Colonic mucosa (tissue), 4 donors: ENCODE measurements around the gene DLGAP4. TPM values are rescaled to one million over a fixed set of nuclear protein-coding genes. Genes with fewer than 3 reads are reported as not detected.

ENCODE experiments used
- DNase-seq: peaks from one replicate; pipeline ENCODE4 v3.0.0-alpha.2; 2020
- H3K27ac ChIP-seq: fragments of 200-600 bp; one replicate; pipeline ENCODE4 v1.8.0; 2021
- H3K27me3 ChIP-seq: fragments of 200-600 bp; one replicate; pipeline ENCODE4 v1.8.0; 2021
- H3K36me3 ChIP-seq: fragments of 200-600 bp; one replicate; pipeline ENCODE4 v1.8.0; 2021
- H3K4me1 ChIP-seq: fragments of 200-600 bp; one replicate; pipeline ENCODE4 v1.8.0; 2021; ENCODE audit warnings: mild to moderate bottlenecking
- H3K4me3 ChIP-seq: fragments of 200-600 bp; one replicate; pipeline ENCODE4 v1.8.0; 2021
- H3K9ac ChIP-seq, 2 donors: one replicate each; pipeline ENCODE4 v1.7.0; 2013; ENCODE audit warnings: control low read depth in 2 of 2, low read depth in 2 of 2, low read length in 2 of 2
- H3K9me3 ChIP-seq: fragments of 200-600 bp; one replicate; pipeline ENCODE4 v1.8.0; 2021
- intact Hi-C: fragments of 100-400 bp; cut with DNase I; formaldehyde crosslinking; loops from one replicate; pipeline ENCODE4 v1.14.1; 2022
- total RNA-seq, 2 donors: library from RNA; stranded (reverse); fragmentation: NEBNext Ultra II Directional in 1 of 2; extraction: Animal tissue kit (Norgen Biotek cat#: 25700) in 1 of 2; gene quantifications; one replicate each; pipeline ENCODE4 v1.2.1, GENCODE V29; 2021
- TF ChIP-seq, protein P1 (sequence below): fragments of 200-600 bp; IDR thresholded peaks from one replicate; pipeline ENCODE4 v1.8.0; 2022; ENCODE audit warnings: antibody characterized with exemption, mild to moderate bottlenecking
- donor health status: healthy.
- donor health status: DM: no; HTN: no; CAD: no.
- donor health status: DM: no; HTN: no; CAD: no.

The DLGAP4 gene
- total RNA-seq, 2 donors from 2014 or later, result 43.1 to 48.6 TPM

DNA sequence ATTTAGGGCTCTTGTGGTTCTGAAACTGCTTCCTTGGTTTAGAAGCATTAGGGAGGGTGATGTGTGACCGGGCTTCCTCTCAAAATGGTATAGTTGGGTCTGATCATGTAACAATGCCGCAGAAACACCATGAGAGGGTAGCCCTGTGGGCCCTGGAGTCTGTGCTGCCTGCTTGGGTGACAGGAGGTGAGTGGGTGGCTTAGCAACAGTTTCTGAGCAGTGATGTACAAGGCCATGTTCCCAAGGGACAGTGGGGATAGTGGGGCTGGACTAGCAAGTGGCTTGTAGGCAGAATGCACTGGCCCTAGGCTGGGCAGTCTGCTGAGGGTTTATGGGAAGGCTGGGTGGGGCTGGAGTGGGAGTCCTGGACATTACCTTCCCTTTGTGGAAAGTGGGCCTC, 128.2 kb downstream of the DLGAP4 start:
- intact Hi-C loops, result no loop called here
- TF ChIP-seq, protein P1, sequence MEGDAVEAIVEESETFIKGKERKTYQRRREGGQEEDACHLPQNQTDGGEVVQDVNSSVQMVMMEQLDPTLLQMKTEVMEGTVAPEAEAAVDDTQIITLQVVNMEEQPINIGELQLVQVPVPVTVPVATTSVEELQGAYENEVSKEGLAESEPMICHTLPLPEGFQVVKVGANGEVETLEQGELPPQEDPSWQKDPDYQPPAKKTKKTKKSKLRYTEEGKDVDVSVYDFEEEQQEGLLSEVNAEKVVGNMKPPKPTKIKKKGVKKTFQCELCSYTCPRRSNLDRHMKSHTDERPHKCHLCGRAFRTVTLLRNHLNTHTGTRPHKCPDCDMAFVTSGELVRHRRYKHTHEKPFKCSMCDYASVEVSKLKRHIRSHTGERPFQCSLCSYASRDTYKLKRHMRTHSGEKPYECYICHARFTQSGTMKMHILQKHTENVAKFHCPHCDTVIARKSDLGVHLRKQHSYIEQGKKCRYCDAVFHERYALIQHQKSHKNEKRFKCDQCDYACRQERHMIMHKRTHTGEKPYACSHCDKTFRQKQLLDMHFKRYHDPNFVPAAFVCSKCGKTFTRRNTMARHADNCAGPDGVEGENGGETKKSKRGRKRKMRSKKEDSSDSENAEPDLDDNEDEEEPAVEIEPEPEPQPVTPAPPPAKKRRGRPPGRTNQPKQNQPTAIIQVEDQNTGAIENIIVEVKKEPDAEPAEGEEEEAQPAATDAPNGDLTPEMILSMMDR, result no peak
- Histone ChIP-seq H3K4me3 (no peak overlapping the region), H3K27ac (no peak overlapping the region), H3K9ac (no peak overlapping the region), H3K4me1 (no peaks in the 10 kb centered on the region), H3K36me3 (no peaks in the 10 kb centered on the region), H3K27me3 (no peaks in the 10 kb centered on the region), H3K9me3 (no peaks in the 10 kb centered on the region)
- DNase-seq, result no peak

DNA sequence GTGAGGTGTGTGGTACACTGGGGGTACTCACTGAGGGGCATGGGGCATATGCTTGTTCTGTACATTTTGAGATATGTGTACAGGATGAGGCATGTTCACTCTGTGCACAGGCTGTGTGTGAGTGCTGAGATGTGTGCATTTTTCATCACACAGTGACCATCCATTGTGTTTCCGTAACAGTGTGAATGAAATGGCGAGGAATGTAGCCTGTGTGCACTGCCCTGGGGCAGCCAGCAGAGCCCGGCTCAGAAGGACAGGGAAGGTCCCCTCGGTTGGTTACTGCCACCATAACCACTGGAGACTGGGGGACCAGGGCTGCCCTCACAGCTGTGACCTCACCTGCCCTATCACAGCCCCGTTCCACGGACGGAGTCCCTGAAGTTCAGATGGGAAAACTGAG, 129.0 kb downstream of the DLGAP4 start:
- Histone ChIP-seq H3K9me3 (no peaks in the 10 kb centered on the region), H3K36me3 (no peaks in the 10 kb centered on the region), H3K4me1 (no peaks in the 10 kb centered on the region), H3K27ac (no peak overlapping the region), H3K27me3 (no peaks in the 10 kb centered on the region), H3K4me3 (no peak overlapping the region), H3K9ac (no peak overlapping the region)
- DNase-seq, result no peak
- intact Hi-C loops, result loop anchor here (5.0 kb wide), 1 partner anchor 233 kb away; no protein-coding TSS in a partner anchor
- TF ChIP-seq, protein P1, result no peak

DNA sequence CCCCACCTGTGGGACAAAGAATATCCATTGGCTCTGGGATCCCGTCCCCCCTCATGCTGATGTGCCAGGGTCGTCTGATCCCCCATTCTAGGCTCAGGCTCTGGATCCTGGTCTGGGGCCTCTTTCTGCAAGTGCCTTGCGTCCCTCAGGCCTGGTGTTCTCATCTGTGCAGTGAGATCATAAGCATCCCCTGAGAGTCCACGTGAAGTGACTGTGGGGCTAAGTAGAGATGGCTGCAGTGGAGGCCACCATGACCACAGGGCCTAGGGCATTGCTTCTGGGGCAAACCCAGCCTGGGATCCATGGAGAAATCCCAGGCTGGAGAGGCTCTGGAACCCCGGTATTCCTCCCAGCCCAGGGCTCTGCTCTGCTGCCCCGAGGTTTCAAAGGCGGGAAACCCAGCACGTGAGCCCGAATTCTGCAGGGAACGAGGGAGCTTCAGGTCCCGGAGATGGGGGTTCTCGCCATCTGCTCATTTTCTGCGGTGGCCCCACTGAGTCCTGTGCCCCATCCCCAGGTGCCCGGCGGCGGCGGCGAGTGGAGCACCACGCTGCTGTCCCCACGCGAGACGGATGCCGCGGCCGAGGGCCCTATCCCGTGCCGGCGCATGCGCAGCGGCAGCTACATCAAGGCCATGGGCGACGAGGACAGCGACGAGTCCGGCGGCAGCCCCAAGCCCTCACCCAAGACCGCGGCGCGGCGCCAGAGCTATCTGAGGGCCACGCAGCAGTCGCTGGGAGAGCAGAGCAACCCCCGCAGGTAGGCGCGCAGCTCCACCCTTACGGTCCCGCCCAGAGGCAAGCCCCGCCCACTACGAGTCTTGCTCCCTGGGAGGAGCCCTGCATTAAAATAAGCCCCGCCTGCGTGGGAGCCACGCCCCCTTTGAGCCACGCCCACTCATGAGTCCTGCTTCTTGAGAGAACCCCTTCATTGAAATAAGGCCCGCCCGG, 129.7 kb downstream of the DLGAP4 start:
- H3K27ac ChIP-seq, result no peak overlapping the region
- no peaks in the 10 kb centered on the region for H3K36me3 ChIP-seq
- intact Hi-C loops, result loop anchor here (5.0 kb wide), 1 partner anchor 234 kb away; no protein-coding TSS in a partner anchor
- H3K9ac ChIP-seq, result no peak overlapping the region
- no peaks in the 10 kb centered on the region for H3K4me1 ChIP-seq
- no peaks in the 10 kb centered on the region for H3K9me3 ChIP-seq
- peak; percentile 92 for DNase-seq
- TF ChIP-seq, protein P1, result no peak
- peak overlapping the region; percentile 35 for H3K4me3 ChIP-seq
- no peaks in the 10 kb centered on the region for H3K27me3 ChIP-seq

DNA sequence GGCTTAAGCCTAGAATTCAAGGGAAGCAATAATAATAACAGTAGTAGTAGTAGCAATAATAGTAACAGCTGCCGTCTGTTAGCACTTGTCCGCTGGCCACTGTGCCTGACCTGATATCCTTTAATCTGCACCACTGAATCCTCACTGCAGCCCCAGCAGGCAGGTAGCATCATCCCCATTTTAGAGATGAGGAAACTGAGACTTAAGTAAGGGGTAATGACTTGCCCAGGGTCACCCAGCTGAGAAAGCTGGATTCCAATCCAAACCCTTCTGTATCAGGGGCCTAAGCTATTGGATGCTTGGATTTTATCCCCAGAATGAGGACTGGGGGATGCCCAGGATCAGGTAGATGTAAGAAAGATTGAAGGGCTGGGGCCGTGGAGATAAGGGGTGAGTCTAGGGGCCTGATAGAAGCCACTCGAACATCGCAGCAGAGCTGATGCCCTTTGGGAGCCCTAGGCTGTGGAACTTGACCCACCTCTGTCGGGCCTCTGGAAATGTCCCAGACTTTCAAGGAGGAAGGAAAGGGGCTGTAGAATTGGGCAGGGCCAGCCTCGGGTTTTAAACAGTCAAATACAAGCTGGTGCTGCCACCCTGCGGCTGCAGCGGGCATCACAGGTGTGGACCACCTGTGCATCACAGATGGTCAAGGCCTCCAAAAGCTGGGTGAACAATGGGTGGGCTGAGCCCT, 133.0 kb downstream of the DLGAP4 start:
- intact Hi-C loops, result loop anchor here (5.0 kb wide), 1 partner anchor 237 kb away; no protein-coding TSS in a partner anchor
- H3K9ac ChIP-seq, result no peak overlapping the region
- no peaks in the 10 kb centered on the region for H3K9me3 ChIP-seq
- H3K36me3 ChIP-seq, result no peaks in the 10 kb centered on the region
- H3K4me1 ChIP-seq, result no peaks in the 10 kb centered on the region
- no peaks in the 10 kb centered on the region for H3K27me3 ChIP-seq
- DNase-seq, result peak; percentile 71
- TF ChIP-seq, protein P1, result peak; percentile 85
- H3K27ac ChIP-seq, result no peak overlapping the region
- no peak overlapping the region for H3K4me3 ChIP-seq

DNA sequence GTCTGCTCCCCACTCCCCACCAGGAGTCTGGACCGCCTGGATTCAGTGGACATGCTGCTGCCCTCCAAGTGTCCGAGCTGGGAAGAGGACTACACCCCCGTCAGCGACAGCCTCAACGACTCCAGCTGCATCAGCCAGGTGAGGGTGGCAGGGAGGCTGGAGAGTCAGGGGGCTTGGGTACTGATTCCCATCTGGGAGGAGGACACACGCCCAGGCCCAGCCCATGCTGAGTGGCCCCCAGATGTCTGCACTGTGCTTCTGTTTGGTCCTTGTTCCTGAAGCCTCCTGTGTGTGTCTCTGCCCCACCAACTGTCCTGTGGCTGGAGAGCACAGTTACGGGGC, 133.6 kb downstream of the DLGAP4 start:
- Histone ChIP-seq H3K27ac (no peak overlapping the region), H3K9me3 (no peaks in the 10 kb centered on the region), H3K27me3 (no peaks in the 10 kb centered on the region), H3K4me3 (no peak overlapping the region), H3K9ac (no peak overlapping the region), H3K4me1 (no peaks in the 10 kb centered on the region), H3K36me3 (no peaks in the 10 kb centered on the region)
- no peak for DNase-seq
- TF ChIP-seq, protein P1, result no peak
- intact Hi-C loops, result loop anchor here (5.0 kb wide), 1 partner anchor 237 kb away; no protein-coding TSS in a partner anchor
